Measurements from ENCODE around the gene TENT5A.

Gene TENT5A

GRCh38 chr6:81752921-81753710 is 635 bp upstream of the TENT5A start:
- H3K4me3 ChIP-seq (ENCODE audit: low read depth, low read length), result peak overlapping the region; percentile 24
- TF ChIP-seq CTCF (IDR thresholded peaks at IDR 0.05; ENCODE audit: borderline replicate concordance, insufficient read depth, low read depth, low read length), result no peak

- no peak for TF ChIP-seq CTCF (IDR thresholded peaks at IDR 0.05; ENCODE audit: borderline replicate concordance, insufficient read depth, low read depth, low read length)
- peak overlapping the region; percentile 44 for H3K4me3 ChIP-seq (ENCODE audit: low read depth, low read length)
Observed at GRCh38 chr6:81751388-81752083, 945 bp downstream of the TENT5A start.

- TF ChIP-seq CTCF (IDR thresholded peaks at IDR 0.05; ENCODE audit: borderline replicate concordance, insufficient read depth, low read depth, low read length), result no peak
- H3K4me3 ChIP-seq (ENCODE audit: low read depth, low read length), result no peak overlapping the region
Observed at GRCh38 chr6:81750681-81751387, 1.6 kb downstream of the TENT5A start.

- no peak for TF ChIP-seq CTCF (IDR thresholded peaks at IDR 0.05; ENCODE audit: borderline replicate concordance, insufficient read depth, low read depth, low read length)
- H3K4me3 ChIP-seq (ENCODE audit: low read depth, low read length), result no peak overlapping the region
Observed at GRCh38 chr6:81750200-81750599, 2.3 kb downstream of the TENT5A start.

GRCh38 chr6:81749707-81750106 is 2.8 kb downstream of the TENT5A start:
- H3K4me3 ChIP-seq (ENCODE audit: low read depth, low read length), result no peak overlapping the region

GRCh38 chr6:81748994-81749393 is 3.5 kb downstream of the TENT5A start:
- no peak for TF ChIP-seq CTCF (IDR thresholded peaks at IDR 0.05; ENCODE audit: borderline replicate concordance, insufficient read depth, low read depth, low read length)
- no peak overlapping the region for H3K4me3 ChIP-seq (ENCODE audit: low read depth, low read length)

More at GRCh38 chr6:81749707-81750106, 2.8 kb downstream of the TENT5A start:
- no peak for TF ChIP-seq CTCF (IDR thresholded peaks at IDR 0.05; ENCODE audit: borderline replicate concordance, insufficient read depth, low read depth, low read length)

Measured in GM12875 (cell line).